Uterus (tissue), 2 donors: Measurements from ENCODE around the gene CGB1.

Experiments used
- POLR2A ChIP-seq, 2 donors: fragments of 450-650 bp; IDR thresholded peaks; one replicate each; pipeline ENCODE4 v1.6.1; 2016; ENCODE audit warnings: antibody characterized with exemption in 2 of 2, mild to moderate bottlenecking in 1 of 2, moderate library complexity in 1 of 2
- TF ChIP-seq, protein P1 (sequence below), 4 experiments: fragments of 200-600 bp in 2 of 4; fragments of 450-650 bp in 2 of 4; sonication (generic) in 2 of 4; IDR thresholded peaks; one replicate each; pipeline ENCODE4 v1.5.1; 2016 to 2019; ENCODE audit warnings: antibody characterized with exemption in 4 of 4, mild to moderate bottlenecking in 2 of 4, moderate library complexity in 1 of 4

GRCh38 chr19:49056101-49056901 is 19.6 kb upstream of the CGB1 start:
- TF ChIP-seq, protein P1, sequence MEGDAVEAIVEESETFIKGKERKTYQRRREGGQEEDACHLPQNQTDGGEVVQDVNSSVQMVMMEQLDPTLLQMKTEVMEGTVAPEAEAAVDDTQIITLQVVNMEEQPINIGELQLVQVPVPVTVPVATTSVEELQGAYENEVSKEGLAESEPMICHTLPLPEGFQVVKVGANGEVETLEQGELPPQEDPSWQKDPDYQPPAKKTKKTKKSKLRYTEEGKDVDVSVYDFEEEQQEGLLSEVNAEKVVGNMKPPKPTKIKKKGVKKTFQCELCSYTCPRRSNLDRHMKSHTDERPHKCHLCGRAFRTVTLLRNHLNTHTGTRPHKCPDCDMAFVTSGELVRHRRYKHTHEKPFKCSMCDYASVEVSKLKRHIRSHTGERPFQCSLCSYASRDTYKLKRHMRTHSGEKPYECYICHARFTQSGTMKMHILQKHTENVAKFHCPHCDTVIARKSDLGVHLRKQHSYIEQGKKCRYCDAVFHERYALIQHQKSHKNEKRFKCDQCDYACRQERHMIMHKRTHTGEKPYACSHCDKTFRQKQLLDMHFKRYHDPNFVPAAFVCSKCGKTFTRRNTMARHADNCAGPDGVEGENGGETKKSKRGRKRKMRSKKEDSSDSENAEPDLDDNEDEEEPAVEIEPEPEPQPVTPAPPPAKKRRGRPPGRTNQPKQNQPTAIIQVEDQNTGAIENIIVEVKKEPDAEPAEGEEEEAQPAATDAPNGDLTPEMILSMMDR (IDR thresholded peaks at IDR 0.05): peak in 3 of 4 experiments; percentile 23 to 42 (median 40)
- TF ChIP-seq POLR2A (IDR thresholded peaks at IDR 0.05): no peak
